22Rv1 (cell line): Measurements from ENCODE around the gene PARP15.

ENCODE experiments used
- ZFX ChIP-seq: fragments of 450-650 bp; IDR thresholded peaks from 2 replicates; pipeline ENCODE4 v1.6.1; 2017; ENCODE audit warnings: antibody characterized with exemption, borderline replicate concordance
- TF ChIP-seq, protein P1 (sequence below): fragments of 450-650 bp; IDR thresholded peaks from 2 replicates; pipeline ENCODE4 v1.5.1; 2017; ENCODE audit warnings: mild to moderate bottlenecking

DNA sequence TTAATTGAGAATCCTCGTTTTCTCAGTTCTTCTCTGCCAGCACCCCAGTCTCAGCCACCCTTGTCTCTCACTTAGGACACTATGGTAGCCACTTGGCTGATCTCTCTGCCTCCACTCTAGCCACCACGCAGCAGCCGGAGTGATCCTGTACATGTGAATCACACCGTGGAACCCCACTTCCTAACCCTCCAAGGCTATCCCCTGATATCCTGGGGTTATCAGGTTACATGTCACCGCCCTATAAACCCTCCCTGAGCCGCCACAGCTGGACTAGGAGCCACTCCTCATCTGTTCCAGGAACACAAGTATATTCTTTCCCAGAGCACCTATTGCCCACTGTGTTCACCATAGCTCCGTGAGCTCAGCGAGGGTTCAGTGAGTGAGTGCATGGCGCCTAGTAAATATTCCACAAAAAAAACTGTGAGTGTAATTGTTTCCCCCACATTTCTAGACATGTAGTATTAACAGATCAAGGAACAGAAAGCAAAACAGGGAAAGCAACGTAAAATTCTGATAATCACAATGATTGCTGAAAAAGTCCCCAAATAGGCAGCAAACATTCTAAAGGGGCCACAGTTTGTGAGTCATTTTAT, 102.5 kb downstream of the PARP15 start:
- TF ChIP-seq, protein P1, sequence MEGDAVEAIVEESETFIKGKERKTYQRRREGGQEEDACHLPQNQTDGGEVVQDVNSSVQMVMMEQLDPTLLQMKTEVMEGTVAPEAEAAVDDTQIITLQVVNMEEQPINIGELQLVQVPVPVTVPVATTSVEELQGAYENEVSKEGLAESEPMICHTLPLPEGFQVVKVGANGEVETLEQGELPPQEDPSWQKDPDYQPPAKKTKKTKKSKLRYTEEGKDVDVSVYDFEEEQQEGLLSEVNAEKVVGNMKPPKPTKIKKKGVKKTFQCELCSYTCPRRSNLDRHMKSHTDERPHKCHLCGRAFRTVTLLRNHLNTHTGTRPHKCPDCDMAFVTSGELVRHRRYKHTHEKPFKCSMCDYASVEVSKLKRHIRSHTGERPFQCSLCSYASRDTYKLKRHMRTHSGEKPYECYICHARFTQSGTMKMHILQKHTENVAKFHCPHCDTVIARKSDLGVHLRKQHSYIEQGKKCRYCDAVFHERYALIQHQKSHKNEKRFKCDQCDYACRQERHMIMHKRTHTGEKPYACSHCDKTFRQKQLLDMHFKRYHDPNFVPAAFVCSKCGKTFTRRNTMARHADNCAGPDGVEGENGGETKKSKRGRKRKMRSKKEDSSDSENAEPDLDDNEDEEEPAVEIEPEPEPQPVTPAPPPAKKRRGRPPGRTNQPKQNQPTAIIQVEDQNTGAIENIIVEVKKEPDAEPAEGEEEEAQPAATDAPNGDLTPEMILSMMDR: no peak
- no peak for TF ChIP-seq ZFX
